Caco-2 (cell line): ENCODE measurements around the gene XXYLT1. TPM values are rescaled to one million over a fixed set of nuclear protein-coding genes. Genes with fewer than 3 reads are reported as not detected.
"Not testable (repeated sequence)": the region's sequence is repeated elsewhere in the genome, so short reads cannot be mapped to it uniquely, and the experiment has no call there.

Source experiments
- BruUV-seq: library from RNA; stranded (reverse); fragments of 400-500 nt; replicated peaks from 2 replicates; lab custom pipeline; 2021; lab: Mats Ljungman, UMichigan
- CTCF ChIA-PET: fragments of 300-600 bp; sonication (Branson Sonifier 250); formaldehyde crosslinking; loops from one replicate; lab custom pipeline; 2022; ENCODE audit warnings: antibody characterized with exemption; lab: Charles Lee
- POLR2A ChIA-PET: fragments of 300-600 bp; sonication (Branson Sonifier 250); formaldehyde crosslinking; loops from one replicate; lab custom pipeline; 2022; ENCODE audit warnings: antibody characterized with exemption; lab: Charles Lee
- DNase-seq, 2 experiments: peaks; one replicate each; pipeline versions ENCODE4 v3.0.0 to v3.0.0-alpha.2; 2020 to 2022
- H3K27me3 ChIP-seq: replicated peaks from 2 replicates; pipeline ENCODE4 v1.6.0; 2011; ENCODE audit warnings: low read length; ENCODE audit not compliant: control insufficient read depth, insufficient read depth
- H3K36me3 ChIP-seq: 2 replicates; pipeline ENCODE4 v1.5.1; 2011; ENCODE audit warnings: low read length; ENCODE audit not compliant: control insufficient read depth, insufficient read depth
- H3K4me1 ChIP-seq: fragments of 250-450 bp; sonication (Bioruptor Pico); 2 replicates; pipeline ENCODE4 v1.5.1; 2020; ENCODE audit warnings: mild to moderate bottlenecking
- H3K4me3 ChIP-seq: 2 replicates; pipeline ENCODE4 v1.5.1; 2011; ENCODE audit warnings: low read depth, mild to moderate bottlenecking, control low read depth, low read length
- H3K9me3 ChIP-seq: fragments of 250-450 bp; sonication (Bioruptor Pico); 2 replicates; pipeline ENCODE4 v1.5.1; 2020; ENCODE audit warnings: mild to moderate bottlenecking, moderate library complexity
- H3K27ac Mint-ChIP-seq: one replicate; pipeline ENCODE4 v1.8.0; 2022; ENCODE audit warnings: mixed read lengths; ENCODE audit not compliant: unreplicated experiment
- H3K27me3 Mint-ChIP-seq: one replicate; pipeline ENCODE4 v1.8.0; 2022; ENCODE audit warnings: mixed read lengths; ENCODE audit not compliant: insufficient read depth, unreplicated experiment
- H3K36me3 Mint-ChIP-seq: one replicate; pipeline ENCODE4 v1.8.0; 2022; ENCODE audit warnings: mild to moderate bottlenecking, mixed read lengths; ENCODE audit not compliant: insufficient read depth, unreplicated experiment
- H3K4me1 Mint-ChIP-seq: one replicate; pipeline ENCODE4 v1.8.0; 2022; ENCODE audit warnings: low read depth, mixed read lengths; ENCODE audit not compliant: unreplicated experiment
- H3K4me3 Mint-ChIP-seq: one replicate; pipeline ENCODE4 v1.8.0; 2022; ENCODE audit warnings: mild to moderate bottlenecking, moderate library complexity, mixed read lengths; ENCODE audit not compliant: unreplicated experiment
- H3K9me3 Mint-ChIP-seq: one replicate; pipeline ENCODE4 v1.8.0; 2022; ENCODE audit warnings: mixed read lengths; ENCODE audit not compliant: unreplicated experiment
- intact Hi-C: fragments of 100-400 bp; cut with micrococcal nuclease; formaldehyde crosslinking; loops from one replicate; pipeline ENCODE4 v1.10.0; 2022; ENCODE audit not compliant: unreplicated experiment
- total RNA-seq: library from RNA; stranded (reverse); gene quantifications from 2 replicates; pipeline ENCODE4 v1.2.3, GENCODE V29; 2022
- TF ChIP-seq, protein P1 (sequence below), 2 experiments: fragments of 200-600 bp in 1 of 2; IDR thresholded peaks; 1 replicate in 1 of 2; 2 replicates in 1 of 2; pipeline versions ENCODE4 v1.5.1 to v1.8.0; 2011 to 2022; ENCODE audit warnings: antibody characterized with exemption in 1 of 2, control low read depth in 1 of 2, inconsistent platforms in 1 of 2, low read depth in 1 of 2, low read length in 1 of 2, mild to moderate bottlenecking in 1 of 2, moderate library complexity in 1 of 2; ENCODE audit not compliant: insufficient read depth in 1 of 2, severe bottlenecking in 1 of 2, unreplicated experiment in 1 of 2

XXYLT1 gene
- total RNA-seq, 1 experiment from 2014 or later: 14.2 TPM

DNA sequence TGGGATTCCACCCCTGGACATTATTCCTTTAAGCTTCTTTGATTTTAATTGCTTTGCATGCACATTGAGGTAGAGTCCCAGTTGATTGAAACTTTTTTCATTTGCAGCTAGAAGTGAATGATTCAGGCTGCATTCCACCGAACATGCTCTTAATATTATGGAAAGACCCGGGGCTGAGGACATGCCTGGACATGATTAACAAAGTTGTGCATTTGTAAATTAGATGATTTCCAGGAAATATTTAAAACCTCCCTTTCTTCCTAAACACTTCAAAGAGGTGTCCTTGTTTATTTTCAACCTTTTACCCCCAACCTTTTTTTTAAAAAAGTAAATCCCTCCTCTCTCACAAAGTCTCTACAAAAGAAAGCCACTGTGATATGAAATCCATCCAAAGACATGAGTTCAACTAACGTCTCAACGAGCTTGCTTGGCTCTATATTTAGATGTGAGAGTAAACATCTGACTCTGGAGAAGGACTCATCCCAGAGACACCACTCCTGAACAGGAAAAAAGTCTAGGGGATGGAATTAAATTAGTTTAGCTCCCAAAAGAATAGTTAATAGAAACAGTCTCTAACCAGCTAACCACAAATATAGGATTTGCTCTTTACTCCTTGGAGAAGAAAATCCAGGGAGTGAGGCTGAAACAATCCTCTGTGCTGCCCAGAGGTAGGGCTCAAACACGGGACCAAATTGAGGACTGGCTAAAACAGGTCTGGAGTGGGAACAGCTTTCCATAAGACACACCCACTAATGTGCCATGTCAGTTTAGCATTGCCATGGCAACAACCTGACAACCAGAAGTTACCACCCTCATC lies 83.1 kb downstream of the XXYLT1 start:
- intact Hi-C loops: no loop called here
- H3K27ac Mint-ChIP-seq: no peak overlapping the region
- Histone ChIP-seq H3K9me3 (0 out of 2 replicates have a peak, but pooled peaks cover 12% of the 10 kb centered on the region), H3K27me3 (no peaks in the 10 kb centered on the region), H3K4me1 (no peaks in the 10 kb centered on the region), H3K4me3 (no peak overlapping the region), H3K36me3 (no peaks in the 10 kb centered on the region)
- ChIA-PET CTCF (no interaction called here), POLR2A (no interaction called here)
- no peak for DNase-seq
- TF ChIP-seq, protein P1, sequence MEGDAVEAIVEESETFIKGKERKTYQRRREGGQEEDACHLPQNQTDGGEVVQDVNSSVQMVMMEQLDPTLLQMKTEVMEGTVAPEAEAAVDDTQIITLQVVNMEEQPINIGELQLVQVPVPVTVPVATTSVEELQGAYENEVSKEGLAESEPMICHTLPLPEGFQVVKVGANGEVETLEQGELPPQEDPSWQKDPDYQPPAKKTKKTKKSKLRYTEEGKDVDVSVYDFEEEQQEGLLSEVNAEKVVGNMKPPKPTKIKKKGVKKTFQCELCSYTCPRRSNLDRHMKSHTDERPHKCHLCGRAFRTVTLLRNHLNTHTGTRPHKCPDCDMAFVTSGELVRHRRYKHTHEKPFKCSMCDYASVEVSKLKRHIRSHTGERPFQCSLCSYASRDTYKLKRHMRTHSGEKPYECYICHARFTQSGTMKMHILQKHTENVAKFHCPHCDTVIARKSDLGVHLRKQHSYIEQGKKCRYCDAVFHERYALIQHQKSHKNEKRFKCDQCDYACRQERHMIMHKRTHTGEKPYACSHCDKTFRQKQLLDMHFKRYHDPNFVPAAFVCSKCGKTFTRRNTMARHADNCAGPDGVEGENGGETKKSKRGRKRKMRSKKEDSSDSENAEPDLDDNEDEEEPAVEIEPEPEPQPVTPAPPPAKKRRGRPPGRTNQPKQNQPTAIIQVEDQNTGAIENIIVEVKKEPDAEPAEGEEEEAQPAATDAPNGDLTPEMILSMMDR (IDR thresholded peaks at IDR 0.05; ENCODE audit: insufficient read depth in 1 of 2, low read depth in 1 of 2, low read length in 1 of 2, severe bottlenecking in 1 of 2, unreplicated experiment in 1 of 2): no peak
- H3K36me3 Mint-ChIP-seq: no peaks in the 10 kb centered on the region
- no TSS peak for BruUV-seq
- no peaks in the 10 kb centered on the region for H3K27me3 Mint-ChIP-seq
- H3K4me3 Mint-ChIP-seq: no peak overlapping the region
- H3K9me3 Mint-ChIP-seq: peaks cover 11% of the 10 kb centered on the region
- no peaks in the 10 kb centered on the region for H3K4me1 Mint-ChIP-seq

DNA sequence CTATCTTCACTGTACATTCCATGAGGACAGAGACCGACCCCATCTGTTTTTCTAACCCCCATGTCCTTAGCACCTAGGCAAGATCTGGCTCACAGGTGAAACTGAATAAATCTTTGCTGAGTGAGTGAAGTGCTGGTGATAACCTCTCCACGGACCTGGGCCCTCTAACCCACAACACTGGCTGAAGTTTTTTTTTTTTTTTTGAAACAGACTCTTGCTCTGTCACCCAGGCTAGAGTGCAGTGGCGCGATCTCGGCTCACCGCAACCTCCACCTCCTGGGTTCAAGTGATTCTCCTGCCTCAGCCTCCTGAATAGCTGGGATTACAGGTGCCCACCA lies 84.3 kb downstream of the XXYLT1 start:
- BruUV-seq, CTCF ChIA-PET, H3K9me3 Mint-ChIP-seq, H3K4me3 ChIP-seq, H3K27ac Mint-ChIP-seq, H3K27me3 Mint-ChIP-seq, H3K36me3 ChIP-seq, intact Hi-C loops, H3K27me3 ChIP-seq, H3K36me3 Mint-ChIP-seq, H3K9me3 ChIP-seq, H3K4me3 Mint-ChIP-seq, POLR2A ChIA-PET, DNase-seq, H3K4me1 Mint-ChIP-seq, H3K4me1 ChIP-seq: not testable (repeated sequence)

DNA sequence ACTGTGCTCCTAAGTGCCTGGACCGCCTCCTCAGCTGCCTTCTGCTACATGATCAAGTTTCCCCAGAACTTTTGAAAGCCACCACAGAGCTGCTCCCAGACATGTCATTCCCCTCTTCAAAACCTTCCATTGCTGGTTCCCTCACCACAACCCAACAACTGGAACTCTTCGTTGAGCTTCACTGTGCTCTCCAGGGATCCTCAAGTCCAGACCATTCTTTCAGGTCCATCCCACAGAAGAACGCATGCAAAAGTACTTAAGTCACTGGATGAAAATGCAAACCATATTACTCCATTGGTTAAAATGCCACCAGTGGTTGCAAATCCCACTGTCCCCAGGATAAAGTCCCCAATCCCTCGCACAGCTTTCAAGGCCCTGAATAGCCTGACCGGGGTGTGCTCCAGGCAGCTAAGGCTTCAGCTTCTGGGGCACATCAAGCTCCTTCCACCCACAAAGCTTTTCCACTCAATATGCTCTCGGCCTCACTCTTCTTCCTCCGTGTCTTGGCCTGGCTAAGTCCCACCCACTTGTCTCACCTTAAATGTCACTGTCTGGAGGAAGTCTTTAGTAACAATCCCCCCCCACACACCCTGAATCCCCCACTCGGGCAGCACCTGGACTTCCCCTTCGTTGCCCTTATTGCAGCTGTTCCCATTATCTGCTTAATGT lies 84.8 kb downstream of the XXYLT1 start:
- Histone ChIP-seq H3K9me3 (0 out of 2 replicates have a peak, but pooled peaks cover 4% of the 10 kb centered on the region), H3K4me1 (no peaks in the 10 kb centered on the region), H3K36me3 (no peaks in the 10 kb centered on the region), H3K27me3 (no peaks in the 10 kb centered on the region), H3K4me3 (no peak overlapping the region)
- H3K27me3 Mint-ChIP-seq: no peaks in the 10 kb centered on the region
- no peak overlapping the region for H3K27ac Mint-ChIP-seq
- peaks cover 2% of the 10 kb centered on the region for H3K9me3 Mint-ChIP-seq
- no peak for DNase-seq
- no peak overlapping the region for H3K4me3 Mint-ChIP-seq
- intact Hi-C loops: no loop called here
- POLR2A ChIA-PET: no interaction called here
- CTCF ChIA-PET: no interaction called here
- no peaks in the 10 kb centered on the region for H3K36me3 Mint-ChIP-seq
- TF ChIP-seq, protein P1 (IDR thresholded peaks at IDR 0.05; ENCODE audit: insufficient read depth in 1 of 2, low read depth in 1 of 2, low read length in 1 of 2, severe bottlenecking in 1 of 2, unreplicated experiment in 1 of 2): no peak
- no peaks in the 10 kb centered on the region for H3K4me1 Mint-ChIP-seq
- no TSS peak for BruUV-seq
